PFSK-1 (cell line): ENCODE results near the gene EXOC8.

Source experiments
- POLR2AphosphoS5 ChIP-seq: IDR thresholded peaks from 2 replicates; pipeline ENCODE4 v1.6.1; 2012; ENCODE audit warnings: low read depth, mild to moderate bottlenecking, control low read depth, low read length, moderate library complexity
- SIN3A ChIP-seq: IDR thresholded peaks from 2 replicates; pipeline ENCODE4 v1.6.1; 2012; ENCODE audit warnings: mild to moderate bottlenecking, low read length, moderate library complexity, borderline replicate concordance; ENCODE audit not compliant: insufficient read depth

GRCh38 chr1:231351816-231352215 is 14.2 kb upstream of the EXOC8 start:
- TF ChIP-seq SIN3A (no peak), POLR2AphosphoS5 (no peak)
